OCI-M1 (cell line): Measurements from ENCODE around the gene CACNA1C.
A peak's percentile ranks its signal among the peaks of the same experiment; 100 is the strongest.

Experiments
- DNase-seq: peaks from one replicate; lab custom pipeline; 2025; lab: John Stamatoyannopoulos, UW

Gene CACNA1C

GRCh38 chr12:2052826-2053678 lies at the start of gene CACNA1C:
Gene CACNA1C, plus strand, starts transcription at chr12:2052987. Its CDS starts 576 bp downstream, at chr12:2053563.
- DNase-seq, result no peak

- DNase-seq, result peak; percentile 26
Observed at GRCh38 chr12:2003676-2004112, 49.1 kb upstream of the CACNA1C start.

GRCh38 chr12:2004113-2004929 lies 48.5 kb upstream of the CACNA1C start, which contains the start of gene DCP1B:
Gene DCP1B, minus strand, starts transcription at chr12:2004457. Its CDS starts 26 bp downstream, at chr12:2004431.
- peak; percentile 90 for DNase-seq

- no peak for DNase-seq
Observed at GRCh38 chr12:2008677-2009076, 44.1 kb upstream of the CACNA1C start.

- no peak for DNase-seq
Observed at GRCh38 chr12:2009623-2010022, 43.2 kb upstream of the CACNA1C start.

- DNase-seq, result no peak
Observed at GRCh38 chr12:2011643-2012607, 40.9 kb upstream of the CACNA1C start.

GRCh38 chr12:2013086-2013485 lies 39.7 kb upstream of the CACNA1C start:
- DNase-seq, result no peak

- DNase-seq, result no peak
Observed at GRCh38 chr12:2013527-2014223, 39.1 kb upstream of the CACNA1C start.

GRCh38 chr12:2014231-2014630 lies 38.6 kb upstream of the CACNA1C start:
- no peak for DNase-seq

GRCh38 chr12:2016862-2017545 lies 35.8 kb upstream of the CACNA1C start:
- no peak for DNase-seq

GRCh38 chr12:2017546-2018337 lies 35.0 kb upstream of the CACNA1C start:
- no peak for DNase-seq

GRCh38 chr12:2018391-2018790 lies 34.4 kb upstream of the CACNA1C start:
- DNase-seq, result no peak

- DNase-seq, result no peak
Observed at GRCh38 chr12:2019126-2019525, 33.7 kb upstream of the CACNA1C start.

- no peak for DNase-seq
Observed at GRCh38 chr12:2020511-2020910, 32.3 kb upstream of the CACNA1C start.

- DNase-seq, result no peak
Observed at GRCh38 chr12:2023365-2023764, 29.4 kb upstream of the CACNA1C start.

GRCh38 chr12:2027351-2027750 lies 25.4 kb upstream of the CACNA1C start:
- DNase-seq, result no peak

GRCh38 chr12:2029851-2030250 lies 22.9 kb upstream of the CACNA1C start:
- no peak for DNase-seq

- no peak for DNase-seq
Observed at GRCh38 chr12:2032506-2032905, 20.3 kb upstream of the CACNA1C start.

GRCh38 chr12:2034633-2035430 lies 18.0 kb upstream of the CACNA1C start:
- DNase-seq, result peak; percentile 77
